ENCODE data around the gene UBE2R2. TPM values are rescaled to one million over a fixed set of nuclear protein-coding genes. Genes with fewer than 3 reads are reported as not detected.

The UBE2R2 gene
- total and polyA plus RNA-seq, 10 of the 15 experiments (the other 5 are each of a cell fraction or from before 2014, with no cell fraction given) = 7.2 to 32.8 (median 17.2) TPM

- no peak for TF ChIP-seq MTA3 (IDR thresholded peaks at IDR 0.05; ENCODE audit: borderline replicate concordance, low read length)
These were observed 36.7 kb upstream of the UBE2R2 start (continued) for GRCh38 chr9:33780276-33780675.

GRCh38 chr9:33781736-33782135 is 35.2 kb upstream of the UBE2R2 start:
- CTCF ChIA-PET = no interaction called here
- no peaks in the 10 kb centered on the region for H3K4me1 ChIP-seq (ENCODE audit: control insufficient read depth, insufficient read depth, low read length)
- H2AFZ ChIP-seq (ENCODE audit: control insufficient read depth, low read depth, low read length) = no peak overlapping the region
- H3K27me3 ChIP-seq (replicated peaks in 1 of 2; ENCODE audit: control insufficient read depth in 2 of 2, insufficient read depth in 2 of 2, low read length in 1 of 2) = no peaks in the 10 kb centered on the region
- no peak overlapping the region for H3K4me3 ChIP-seq
- H3K4me2 ChIP-seq (ENCODE audit: control insufficient read depth, insufficient read depth) = no peak overlapping the region
- POLR2A ChIA-PET = no interaction called here
- in situ Hi-C loops (cut with MboI) (no loop called here), intact Hi-C loops (cut with micrococcal nuclease; ENCODE audit: unreplicated experiment) (no loop called here)
- ATAC-seq (no peak), FAIRE-seq (no peak), DNase-seq (ENCODE audit: low read depth, low spot score) (no peak)
- no peaks in the 10 kb centered on the region for H3K9me3 ChIP-seq (replicated peaks; ENCODE audit: control insufficient read depth, insufficient read depth, low read length)
- H3K27ac ChIP-seq (ENCODE audit: control insufficient read depth, insufficient read depth) = no peak overlapping the region
- no peaks in the 10 kb centered on the region for H3K36me3 ChIP-seq (ENCODE audit: control insufficient read depth in 2 of 2, insufficient read depth in 2 of 2, low read length in 1 of 2)
- no peaks in the 10 kb centered on the region for H4K20me1 ChIP-seq (ENCODE audit: control insufficient read depth, insufficient read depth)
- H3K79me2 ChIP-seq (ENCODE audit: control insufficient read depth, insufficient read depth, low read length) = no peaks in the 10 kb centered on the region
- H3K9ac ChIP-seq (ENCODE audit: control insufficient read depth, insufficient read depth, low read length) = no peak overlapping the region
- 0% methylated on average over 1 of the region's 1 CpG for WGBS (ENCODE audit: insufficient coverage, insufficient replicate concordance, low lambda C conversion rate, missing lambda C conversion rate)
- SMC1A ChIA-PET (ENCODE audit: uncharacterized antibody, unreplicated experiment) = no interaction called here
- no TSS peak for BruUV-seq (replicated peaks)
- RAD21 ChIA-PET (ENCODE audit: unreplicated experiment) = interaction anchor here (1.6 kb wide), 1 partner anchor 158 kb away, joined by 3 read pairs; no protein-coding TSS in a partner anchor
- TF ChIP-seq ATF7 (IDR thresholded peaks at IDR 0.05; ENCODE audit: low read depth) (no peak), NRF1 (conservative IDR thresholded peaks at IDR 0.05; ENCODE audit: low read depth, low read length) (no peak), ZNF384 (IDR thresholded peaks at IDR 0.05; ENCODE audit: borderline replicate concordance, low read depth, low read length) (no peak), NFXL1 (IDR thresholded peaks at IDR 0.05; ENCODE audit: borderline replicate concordance) (no peak), ZBTB4 (CRISPR knock-in tag; IDR thresholded peaks at IDR 0.05) (no peak), HDAC2 (IDR thresholded peaks at IDR 0.05) (no peak), E2F8 (IDR thresholded peaks at IDR 0.05; ENCODE audit: low read depth, partially characterized antibody) (no peak), SREBF2 (IDR thresholded peaks at IDR 0.05; ENCODE audit: low read length) (no peak), CUX1 (IDR thresholded peaks at IDR 0.05; ENCODE audit: insufficient replicate concordance, low read depth, low read length) (no peak), ZBED1 (IDR thresholded peaks at IDR 0.05; ENCODE audit: borderline replicate concordance) (no peak)

Data from GM12878 (cell line).